Stimulated activated CD8-positive, alpha-beta memory T cell treated with anti-CD3 and anti-CD28 coated beads, Interleukin-15, amount 100 ng/mL, for 24 hours (primary cell): ENCODE measurements around the gene PTPRU.
"Not testable (repeated sequence)": the region's sequence is repeated elsewhere in the genome, so short reads cannot be mapped to it uniquely, and the experiment has no call there.

Experiments used
- DNase-seq: peaks from one replicate; pipeline ENCODE4 v3.0.0-alpha.2; 2020; ENCODE audit warnings: low read depth

The PTPRU gene

GRCh38 chr1:29290414-29290985 is 54.2 kb downstream of the PTPRU start:
- DNase-seq = no peak

GRCh38 chr1:29291756-29292155 is 55.4 kb downstream of the PTPRU start:
- DNase-seq = no peak

GRCh38 chr1:29292344-29292743 is 56.0 kb downstream of the PTPRU start:
- no peak for DNase-seq

- DNase-seq = no peak
Observed at GRCh38 chr1:29297450-29297849, 61.1 kb downstream of the PTPRU start.

GRCh38 chr1:29298246-29298645 is 61.9 kb downstream of the PTPRU start:
- DNase-seq = no peak

- DNase-seq = no peak
Observed at GRCh38 chr1:29299446-29299845, 63.1 kb downstream of the PTPRU start.

GRCh38 chr1:29301732-29302131 is 65.4 kb downstream of the PTPRU start:
- not testable (repeated sequence) for DNase-seq

- DNase-seq = no peak
Observed at GRCh38 chr1:29303201-29304024, 67.1 kb downstream of the PTPRU start.

GRCh38 chr1:29304025-29304684 is 67.8 kb downstream of the PTPRU start:
- no peak for DNase-seq

GRCh38 chr1:29305943-29306342 is 69.6 kb downstream of the PTPRU start:
- no peak for DNase-seq

GRCh38 chr1:29306471-29307140 is 70.3 kb downstream of the PTPRU start:
- DNase-seq = no peak

GRCh38 chr1:29309075-29309474 is 72.8 kb downstream of the PTPRU start:
- DNase-seq = no peak

GRCh38 chr1:29309621-29310020 is 73.3 kb downstream of the PTPRU start:
- DNase-seq = no peak

- no peak for DNase-seq
Observed at GRCh38 chr1:29310616-29311180, 74.4 kb downstream of the PTPRU start.

- no peak for DNase-seq
Observed at GRCh38 chr1:29311352-29312030, 75.2 kb downstream of the PTPRU start.

GRCh38 chr1:29312469-29313461 is 76.4 kb downstream of the PTPRU start:
- DNase-seq = no peak

GRCh38 chr1:29314685-29315084 is 78.4 kb downstream of the PTPRU start:
- DNase-seq = not testable (repeated sequence)

GRCh38 chr1:29315262-29315661 is 78.9 kb downstream of the PTPRU start:
- no peak for DNase-seq

- DNase-seq = no peak
Observed at GRCh38 chr1:29315876-29316275, 79.6 kb downstream of the PTPRU start.
